GM19025 (cell line): Measurements from ENCODE around the gene TMUB2.

ENCODE experiments used
- ATAC-seq: cut with Tn5 transposase; IDR thresholded peaks from one replicate; pipeline ENCODE4 v1.9.1; 2021; ENCODE audit warnings: mild to moderate bottlenecking, low read depth, moderate library complexity; ENCODE audit not compliant: unreplicated experiment

Gene TMUB2

DNA sequence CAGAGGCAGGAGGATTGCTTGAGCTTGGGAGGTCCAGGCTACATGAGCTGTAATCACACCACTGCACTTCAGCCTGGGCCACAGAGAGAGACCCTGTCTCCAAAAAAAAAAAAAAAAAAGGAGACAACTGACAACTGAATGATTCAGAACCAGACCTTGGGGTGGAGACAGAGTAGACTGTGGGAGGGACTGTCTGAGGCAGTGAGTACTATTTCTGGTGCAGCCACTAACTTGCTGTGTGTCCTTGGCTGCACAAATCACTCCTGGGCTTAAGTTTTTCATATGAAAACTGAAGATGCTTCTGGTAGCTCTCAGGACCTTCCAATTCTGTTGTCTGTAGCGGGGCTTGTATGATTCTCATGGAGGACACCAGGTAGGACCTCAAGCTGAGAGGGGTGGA lies 10.5 kb upstream of the TMUB2 start:
- no peak for ATAC-seq

DNA sequence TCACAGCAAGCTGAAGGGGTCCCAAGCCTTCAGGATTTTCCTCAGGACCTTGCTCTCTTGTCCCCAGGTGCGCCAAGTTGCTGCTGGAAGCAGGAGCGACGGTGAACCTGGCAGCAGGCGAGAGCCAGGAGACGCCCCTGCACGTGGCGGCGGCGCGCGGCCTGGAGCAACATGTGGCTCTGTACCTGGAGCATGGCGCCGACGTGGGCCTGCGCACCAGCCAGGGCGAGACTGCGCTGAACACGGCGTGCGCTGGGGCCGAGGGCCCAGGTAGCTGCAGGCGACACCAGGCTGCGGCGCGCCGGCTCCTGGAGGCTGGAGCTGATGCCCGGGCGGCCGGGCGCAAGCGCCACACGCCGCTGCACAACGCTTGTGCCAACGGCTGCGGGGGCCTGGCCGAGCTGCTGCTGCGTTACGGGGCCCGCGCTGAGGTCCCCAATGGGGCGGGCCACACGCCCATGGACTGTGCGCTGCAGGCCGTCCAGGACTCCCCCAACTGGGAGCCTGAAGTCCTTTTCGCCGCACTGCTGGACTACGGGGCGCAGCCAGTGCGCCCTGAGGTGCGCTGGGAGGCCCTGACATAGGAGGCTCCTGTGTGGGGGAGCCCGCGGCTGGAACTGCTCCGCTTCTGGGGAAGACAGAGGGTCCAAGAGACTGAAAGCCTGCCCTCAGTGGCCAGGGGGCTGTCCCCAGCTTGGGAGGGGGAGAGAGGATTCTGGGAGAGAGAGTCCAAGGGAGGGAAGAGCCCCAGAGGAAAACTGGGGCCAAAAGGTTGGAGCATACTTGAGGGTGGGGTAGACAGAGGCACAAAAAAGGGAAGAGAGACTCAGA lies 9.9 kb upstream of the TMUB2 start:
- ATAC-seq: no peak

DNA sequence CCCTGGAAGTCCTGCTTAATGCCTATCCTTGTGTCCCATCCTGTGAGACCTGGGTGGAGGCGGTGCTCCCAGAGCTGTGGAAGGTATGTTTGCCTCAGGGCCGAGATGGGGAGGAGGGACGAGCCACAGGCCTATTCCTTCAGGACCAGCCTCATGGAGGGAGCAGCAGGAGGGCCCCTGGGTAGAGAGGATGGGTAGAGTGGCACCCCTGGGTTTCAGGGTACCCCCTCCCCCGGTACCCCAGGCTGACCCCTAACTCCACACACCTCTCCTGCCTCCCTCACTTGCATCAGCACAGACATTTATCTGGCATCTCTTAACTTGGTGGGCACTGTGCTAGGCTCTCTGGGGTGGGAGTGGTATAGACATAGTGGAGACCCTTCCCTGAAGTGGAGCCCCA lies 9.1 kb upstream of the TMUB2 start:
- ATAC-seq: no peak

DNA sequence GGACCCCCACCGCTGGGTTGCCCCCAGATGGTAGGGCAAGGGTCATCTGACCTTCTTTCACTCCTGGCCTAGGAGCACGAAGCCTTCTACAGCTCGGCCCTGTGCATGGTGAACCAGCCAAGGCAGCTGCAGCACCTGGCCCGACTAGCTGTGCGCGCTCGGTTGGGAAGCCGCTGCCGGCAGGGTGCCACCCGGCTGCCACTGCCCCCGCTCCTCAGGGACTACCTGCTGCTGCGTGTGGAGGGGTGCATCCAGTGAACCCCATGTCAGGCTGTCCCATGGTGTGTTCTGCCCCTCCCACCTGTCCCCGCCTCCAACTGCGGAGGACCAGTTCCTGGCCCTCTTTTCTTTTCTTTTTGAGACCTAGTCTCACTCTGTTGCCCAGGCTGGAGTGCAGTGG lies 8.6 kb upstream of the TMUB2 start:
- ATAC-seq: no peak

DNA sequence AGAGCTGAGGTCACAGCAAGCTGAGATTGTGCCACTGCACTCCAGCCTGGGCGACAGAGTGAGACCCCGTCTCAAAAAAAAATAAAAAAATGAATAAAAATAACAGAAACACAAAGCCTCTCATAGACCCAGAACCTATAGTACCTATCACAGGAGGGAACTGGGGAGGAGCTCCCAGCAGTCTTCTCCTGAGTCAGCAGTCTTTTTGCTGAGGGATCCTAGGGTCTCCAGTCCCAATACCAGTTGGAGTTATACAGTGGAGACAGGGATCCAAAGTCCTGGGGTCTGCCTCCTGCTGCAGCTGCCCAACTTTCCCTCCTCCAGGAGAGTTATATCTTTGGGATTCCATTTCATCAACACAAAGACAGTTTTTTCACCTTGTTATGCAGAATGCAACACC lies 3.7 kb upstream of the TMUB2 start:
- ATAC-seq: no peak

DNA sequence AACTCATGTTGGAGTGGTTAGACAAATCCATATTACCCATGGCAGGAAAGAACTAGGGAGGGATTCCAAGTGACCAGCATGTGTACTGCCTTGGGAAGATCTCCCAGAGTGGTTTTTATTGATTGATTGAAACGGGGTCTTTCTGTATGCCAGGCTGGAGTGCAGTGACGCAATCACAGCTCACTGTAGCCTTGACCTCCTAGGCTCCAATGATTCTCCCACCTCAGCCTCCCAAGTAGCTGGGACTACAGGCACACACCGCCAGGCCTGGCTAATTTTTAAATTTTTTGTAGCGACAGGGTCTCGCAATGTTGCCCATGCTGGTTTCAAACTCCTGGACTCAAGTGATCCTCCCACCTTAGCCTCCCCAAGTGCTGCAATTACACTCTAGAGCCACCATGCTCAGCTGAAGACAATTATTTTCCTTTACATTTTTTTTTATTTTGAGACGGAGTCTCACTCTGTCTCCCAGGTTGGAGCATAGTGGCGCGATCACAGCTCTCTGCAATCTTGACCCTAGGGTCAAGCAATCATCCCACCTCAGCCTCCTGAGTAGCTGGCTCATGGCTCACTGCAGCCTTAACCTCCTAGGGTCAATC lies 2.5 kb upstream of the TMUB2 start:
- ATAC-seq: no peak

DNA sequence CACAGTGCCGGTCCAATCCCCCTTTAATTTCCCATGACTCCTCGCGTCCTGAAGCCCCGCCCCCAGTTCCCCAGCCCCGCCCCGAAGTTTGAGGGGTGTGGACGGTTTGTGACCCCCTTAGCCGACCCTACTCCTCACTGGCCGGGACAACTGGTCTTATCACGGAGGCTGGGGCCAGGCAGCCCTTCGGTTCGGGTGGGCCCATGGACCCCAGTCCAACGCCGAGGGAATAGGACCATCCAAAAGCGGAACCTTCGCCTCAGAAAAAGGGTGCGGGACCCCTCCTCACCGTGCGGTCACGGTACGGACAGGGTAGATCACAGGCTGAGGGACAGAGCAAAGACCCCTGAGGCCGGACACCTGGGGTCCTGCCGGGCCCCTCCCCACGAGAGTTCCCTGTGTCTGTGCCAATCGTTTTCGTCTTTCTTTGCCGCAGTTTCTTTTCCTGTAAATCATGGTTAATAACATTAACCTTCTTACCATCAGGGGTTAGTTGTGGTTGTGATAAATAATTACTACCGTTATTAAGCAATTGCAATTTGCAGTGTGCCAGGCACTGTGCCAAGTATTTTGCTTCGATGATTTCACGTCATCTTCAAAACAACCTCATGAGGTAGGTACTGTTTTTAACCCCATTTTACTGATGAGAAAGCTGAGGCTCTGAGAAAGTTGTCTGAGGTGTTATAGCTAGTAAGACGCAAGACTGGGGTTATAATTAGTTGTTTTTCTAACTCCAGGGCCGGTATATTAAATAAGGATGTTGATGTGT lies 543 bp downstream of the TMUB2 start:
- peak; percentile 17 for ATAC-seq

DNA sequence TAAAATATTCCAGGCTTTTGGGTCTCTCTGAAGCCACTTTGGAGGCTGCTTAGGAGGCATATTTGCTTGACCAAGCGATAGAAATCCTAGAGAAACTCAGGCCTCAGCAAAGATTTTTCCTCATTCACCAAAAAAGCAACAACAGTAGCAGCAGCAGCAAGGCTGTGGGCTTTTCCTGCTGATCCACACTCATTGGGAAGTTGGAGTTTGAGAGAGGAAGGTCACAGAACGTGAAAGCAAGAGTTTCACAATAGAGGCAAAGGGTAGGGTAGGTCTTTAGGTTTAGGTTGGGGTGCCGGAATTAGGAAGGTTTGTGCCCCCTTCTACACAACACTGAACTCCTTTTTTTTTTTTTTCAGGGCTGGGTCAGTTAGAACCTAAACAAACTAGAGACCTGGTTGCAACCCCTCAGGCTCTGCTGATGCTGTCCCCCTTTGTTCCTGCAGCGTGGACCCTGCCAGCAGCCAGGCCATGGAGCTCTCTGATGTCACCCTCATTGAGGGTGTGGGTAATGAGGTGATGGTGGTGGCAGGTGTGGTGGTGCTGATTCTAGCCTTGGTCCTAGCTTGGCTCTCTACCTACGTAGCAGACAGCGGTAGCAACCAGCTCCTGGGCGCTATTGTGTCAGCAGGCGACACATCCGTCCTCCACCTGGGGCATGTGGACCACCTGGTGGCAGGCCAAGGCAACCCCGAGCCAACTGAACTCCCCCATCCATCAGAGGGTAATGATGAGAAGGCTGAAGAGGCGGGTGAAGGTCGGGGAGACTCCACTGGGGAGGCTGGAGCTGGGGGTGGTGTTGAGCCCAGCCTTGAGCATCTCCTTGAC lies 2.0 kb downstream of the TMUB2 start:
- no peak for ATAC-seq

DNA sequence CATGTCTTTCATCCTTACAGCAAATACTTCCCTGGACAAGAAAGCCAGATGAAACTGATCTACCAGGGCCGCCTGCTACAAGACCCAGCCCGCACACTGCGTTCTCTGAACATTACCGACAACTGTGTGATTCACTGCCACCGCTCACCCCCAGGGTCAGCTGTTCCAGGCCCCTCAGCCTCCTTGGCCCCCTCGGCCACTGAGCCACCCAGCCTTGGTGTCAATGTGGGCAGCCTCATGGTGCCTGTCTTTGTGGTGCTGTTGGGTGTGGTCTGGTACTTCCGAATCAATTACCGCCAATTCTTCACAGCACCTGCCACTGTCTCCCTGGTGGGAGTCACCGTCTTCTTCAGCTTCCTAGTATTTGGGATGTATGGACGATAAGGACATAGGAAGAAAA lies 3.7 kb downstream of the TMUB2 start:
- no peak for ATAC-seq

DNA sequence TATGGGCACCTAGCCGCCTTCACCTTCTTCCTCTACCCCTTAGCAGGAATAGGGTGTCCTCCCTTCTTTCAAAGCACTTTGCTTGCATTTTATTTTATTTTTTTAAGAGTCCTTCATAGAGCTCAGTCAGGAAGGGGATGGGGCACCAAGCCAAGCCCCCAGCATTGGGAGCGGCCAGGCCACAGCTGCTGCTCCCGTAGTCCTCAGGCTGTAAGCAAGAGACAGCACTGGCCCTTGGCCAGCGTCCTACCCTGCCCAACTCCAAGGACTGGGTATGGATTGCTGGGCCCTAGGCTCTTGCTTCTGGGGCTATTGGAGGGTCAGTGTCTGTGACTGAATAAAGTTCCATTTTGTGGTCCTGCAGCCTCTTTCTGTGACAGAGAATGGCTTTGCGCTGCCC lies 4.6 kb downstream of the TMUB2 start:
- no peak for ATAC-seq

DNA sequence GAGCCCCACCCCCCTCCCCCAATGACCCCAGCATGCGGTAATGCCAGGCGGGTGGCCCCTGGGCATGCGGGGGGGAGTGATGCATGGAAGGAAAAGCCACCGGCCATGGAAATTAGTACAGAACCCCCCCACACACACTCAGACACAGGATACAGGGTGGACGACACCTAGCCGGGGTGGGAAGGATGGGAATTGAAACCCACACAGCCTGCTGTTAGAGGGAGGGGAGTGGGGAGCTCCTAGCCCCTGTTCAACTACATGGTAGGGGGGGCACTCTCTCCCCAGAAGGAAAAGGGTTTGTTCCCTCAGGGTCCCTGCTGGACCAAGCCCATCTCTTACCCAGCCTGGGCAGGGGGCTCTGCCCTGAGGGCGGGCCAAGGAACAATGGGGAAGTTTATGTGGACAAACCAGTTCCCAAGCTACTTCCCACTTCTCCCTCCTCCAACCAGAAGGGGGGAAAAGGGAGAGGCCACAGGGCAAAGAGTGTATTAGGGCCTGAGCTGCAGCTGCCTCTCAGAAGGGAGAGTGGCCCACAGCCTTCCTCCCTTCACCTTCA lies 5.2 kb downstream of the TMUB2 start:
- ATAC-seq: no peak

DNA sequence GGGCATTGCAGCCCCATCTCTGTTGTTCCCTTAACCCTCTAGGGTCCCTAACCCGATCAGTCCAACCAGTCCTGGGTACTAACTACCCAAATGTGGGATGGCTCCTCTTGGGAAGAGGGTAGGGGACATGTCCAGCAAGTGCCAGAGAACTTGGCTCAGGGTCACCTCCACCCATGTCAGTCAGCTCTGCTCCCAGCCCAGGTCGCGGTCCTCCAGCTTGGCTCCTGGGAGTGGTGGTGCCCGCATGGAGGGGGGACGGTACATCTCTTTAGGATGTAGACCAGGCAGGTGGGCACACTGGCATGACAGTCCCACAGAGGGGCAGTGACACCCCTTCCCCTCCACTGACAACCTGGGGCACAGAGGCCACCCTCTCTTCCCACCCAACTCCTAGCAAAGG lies 6.0 kb downstream of the TMUB2 start:
- no peak for ATAC-seq

DNA sequence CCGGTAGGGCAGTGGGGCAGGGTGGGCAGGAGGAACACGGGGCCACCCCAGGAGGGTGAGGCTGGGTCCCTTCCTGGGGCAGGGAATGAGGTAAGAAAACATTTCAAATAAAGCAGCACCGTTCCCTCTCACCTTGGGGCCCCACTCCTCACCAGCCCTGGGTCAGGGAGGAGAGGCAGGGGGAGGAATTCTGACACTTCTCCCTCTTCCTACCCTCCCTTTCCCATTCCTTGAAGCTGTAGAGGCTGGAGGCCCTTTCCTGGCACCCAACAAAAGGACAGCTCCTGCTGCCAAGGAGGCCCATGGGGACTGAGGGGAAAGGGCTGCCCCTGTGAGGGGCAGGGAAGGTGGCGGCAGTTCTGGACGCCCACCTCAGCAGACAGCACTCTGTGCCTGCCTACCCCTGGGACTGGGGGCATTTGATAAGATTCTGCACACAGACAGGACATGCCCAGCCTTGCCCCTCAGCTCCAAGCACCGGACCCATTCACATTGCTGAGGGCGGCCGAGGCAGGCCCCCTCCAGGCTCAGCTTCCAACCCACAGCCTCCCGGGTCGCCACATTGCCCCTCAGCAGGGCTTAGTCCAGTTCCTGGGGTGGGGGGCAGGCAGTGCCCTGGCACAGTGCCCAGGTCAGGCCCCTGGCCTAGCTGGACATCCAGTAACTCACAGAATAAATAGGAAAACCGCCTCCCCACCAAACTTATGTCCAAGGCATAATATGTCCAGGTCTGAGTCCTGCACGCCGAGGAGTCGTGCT lies 6.7 kb downstream of the TMUB2 start:
- no peak for ATAC-seq

DNA sequence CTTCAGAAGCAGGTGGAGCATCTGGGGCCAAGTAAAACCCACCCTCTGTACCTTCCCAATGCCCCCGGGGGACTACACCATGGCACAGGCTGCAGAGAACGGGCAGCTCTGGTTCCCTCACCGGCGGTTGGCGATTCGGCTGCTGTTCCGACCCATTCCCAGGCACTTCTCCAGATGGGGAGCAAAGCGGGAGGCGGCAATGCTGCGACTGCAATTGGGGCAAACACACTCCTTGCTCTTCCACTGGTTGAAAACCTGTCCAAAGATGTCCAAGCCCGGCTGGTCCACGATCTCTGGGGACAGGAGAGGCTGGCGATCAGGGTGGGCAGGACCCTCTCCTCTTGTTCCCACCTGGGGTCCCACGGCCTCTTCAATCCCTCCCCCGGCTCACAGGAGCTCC lies 10.3 kb downstream of the TMUB2 start:
- ATAC-seq: no peak

DNA sequence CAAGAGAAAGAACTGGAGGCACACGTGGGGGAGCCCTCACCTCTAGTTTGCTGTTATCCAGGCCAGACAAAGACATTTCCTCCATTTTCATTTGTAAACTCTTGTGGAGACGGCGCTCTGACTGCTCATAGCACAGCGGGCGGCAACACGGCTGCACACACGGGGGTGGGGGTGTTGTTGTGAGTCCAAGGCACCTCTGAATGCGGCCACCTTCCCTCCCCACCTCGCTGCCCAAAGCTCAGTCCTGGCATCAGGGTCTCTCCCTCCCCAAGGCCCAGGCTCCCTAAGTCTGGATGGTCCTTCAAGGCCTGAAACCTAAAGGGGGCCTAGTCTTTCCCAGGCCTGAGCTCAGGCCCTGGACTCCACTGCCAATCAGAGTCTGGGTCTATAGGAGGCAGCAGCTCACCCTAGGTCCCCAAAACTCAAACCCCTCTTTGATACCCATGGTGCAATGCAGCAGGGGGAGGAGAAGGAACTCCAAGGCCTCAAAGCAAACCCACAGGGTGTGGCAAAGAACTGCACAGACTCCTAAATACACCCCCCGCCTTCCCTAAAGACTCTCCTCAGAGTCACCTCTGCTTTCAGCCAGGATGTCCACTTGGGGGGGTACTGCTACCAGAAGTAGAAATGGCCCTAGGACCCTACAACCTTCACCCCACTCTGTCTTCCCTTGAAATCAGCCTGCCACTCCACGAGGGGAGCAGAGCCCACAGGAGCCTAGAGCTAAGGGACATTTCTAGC lies 11.4 kb downstream of the TMUB2 start:
- ATAC-seq: no peak

DNA sequence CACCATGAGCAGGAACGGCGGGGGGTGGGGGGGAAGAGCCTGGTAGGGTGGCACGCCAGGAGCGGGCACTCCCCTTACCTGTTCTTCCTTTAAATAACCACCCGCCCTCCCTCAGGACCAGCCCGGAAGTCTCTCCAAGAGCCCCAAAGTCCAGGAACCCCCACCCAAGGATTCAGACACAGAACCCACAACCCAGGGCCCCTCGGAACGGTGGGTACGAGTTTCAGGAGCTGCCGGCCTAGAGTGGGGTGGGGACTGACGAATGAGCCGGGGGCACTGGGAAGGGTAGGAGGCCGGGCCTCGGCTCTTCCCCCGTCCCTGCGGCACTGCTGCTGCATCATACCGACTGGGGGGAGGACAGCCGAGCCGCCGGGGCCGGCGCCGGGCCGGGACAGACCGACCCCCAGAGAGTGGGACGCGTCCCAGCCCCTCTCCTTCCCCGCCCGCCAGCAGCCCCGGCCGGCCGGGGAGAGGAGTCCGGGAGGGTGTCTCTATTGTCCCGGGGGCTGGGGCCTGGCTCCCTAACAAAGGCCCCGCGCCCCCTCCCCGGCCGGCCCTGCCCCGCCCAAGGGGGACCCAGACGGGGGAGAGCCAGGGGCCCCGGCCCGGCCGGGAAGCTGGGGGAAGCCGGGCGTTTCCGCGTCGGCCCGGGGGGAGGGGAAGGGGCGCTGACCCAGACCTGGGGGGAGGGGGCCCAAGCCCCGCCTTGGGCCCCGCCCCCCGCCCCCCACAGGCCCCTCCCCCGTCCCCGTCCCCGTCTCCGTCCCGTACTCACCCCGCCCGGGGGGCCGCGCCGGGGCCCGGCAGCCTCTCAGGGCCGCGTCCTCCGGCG lies 12.2 kb downstream of the TMUB2 start:
- peak; percentile 21 for ATAC-seq

DNA sequence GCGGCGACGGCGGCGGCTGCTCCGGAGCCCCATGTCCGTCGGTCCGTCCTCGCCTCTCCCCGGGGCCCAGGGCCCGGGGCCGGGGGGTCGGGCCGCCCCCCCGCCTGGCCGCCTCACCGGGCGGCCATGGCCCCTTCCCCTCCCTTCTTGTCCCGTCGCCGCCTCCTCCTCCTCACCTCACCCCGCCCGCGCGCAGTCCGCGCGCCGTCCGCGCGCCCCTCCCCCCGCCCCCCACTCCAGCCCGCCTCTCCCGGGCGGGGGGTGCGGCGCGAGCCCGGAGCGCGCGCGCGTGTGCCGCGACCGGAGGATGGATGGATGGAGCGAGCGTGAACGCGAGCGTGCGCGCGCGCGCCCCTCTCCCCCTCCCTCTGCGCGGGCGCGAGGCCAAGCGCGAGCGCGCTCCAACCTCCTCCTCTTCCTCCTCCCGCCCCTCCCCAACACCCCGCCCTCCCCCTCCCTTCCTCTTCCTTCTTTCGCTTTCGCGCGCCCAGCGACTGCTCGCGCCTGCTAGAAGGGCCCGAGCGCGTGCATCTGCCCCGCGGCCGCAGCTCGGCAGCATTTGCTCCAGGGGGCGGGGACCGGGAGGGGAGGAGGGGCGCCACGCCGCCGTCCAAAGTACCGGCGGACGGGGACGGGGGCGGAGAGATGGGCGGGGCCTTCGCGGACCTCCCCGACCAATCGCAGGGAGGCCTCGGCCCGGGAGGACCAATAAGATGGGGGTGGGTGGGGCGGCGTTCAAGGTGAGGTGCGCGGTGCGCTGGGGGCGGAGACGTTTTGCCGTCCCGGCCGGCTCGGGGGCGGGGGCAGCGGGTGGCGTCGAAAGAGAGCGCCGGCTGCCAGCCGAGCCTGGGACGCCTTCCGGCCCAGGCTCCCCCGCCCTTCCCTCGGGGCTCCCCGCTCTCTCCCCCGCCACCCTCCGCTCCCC lies 13.0 kb downstream of the TMUB2 start, which contains the start of gene ATXN7L3:
TSS of gene ATXN7L3 (minus strand) at position 332 of the 925 bp plus-strand sequence. CDS start 1,814 bp downstream, outside the sequence.
- ATAC-seq: peak; percentile 74
